ENCODE results near the gene CCL4L2. TPM values are rescaled to one million over a fixed set of nuclear protein-coding genes. Genes with fewer than 3 reads are reported as not detected.
A peak's percentile ranks its signal among the peaks of the same experiment; 100 is the strongest.
"Not testable (repeated sequence)": the region's sequence is repeated elsewhere in the genome, so short reads cannot be mapped to it uniquely, and the experiment has no call there.

Gene CCL4L2
- total and polyA plus RNA-seq, 7 experiments from 2014 or later: 5.3 to 10.0 (median 9.7) TPM; not detected in 4

DNA sequence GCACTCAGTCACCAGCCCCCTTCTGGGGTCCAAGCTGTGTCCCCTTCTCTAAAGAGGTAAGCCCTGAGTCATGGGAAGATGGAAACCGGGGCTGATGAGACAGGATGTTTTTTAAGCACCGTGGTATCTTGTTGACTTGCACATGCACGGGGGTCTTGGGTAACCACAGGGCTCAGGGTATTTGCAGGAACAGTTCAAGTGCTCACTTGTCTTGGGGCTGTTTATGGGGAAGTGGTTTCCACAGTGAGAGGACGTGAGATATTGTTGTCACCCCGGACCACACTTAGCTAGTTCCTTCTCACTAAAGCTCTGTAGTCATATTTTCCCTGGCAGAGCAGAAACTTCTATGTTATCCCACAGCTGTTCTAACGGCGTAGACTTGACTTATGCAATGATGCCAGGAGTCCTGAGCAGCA is 22.0 kb upstream of the CCL4L2 start:
- Histone ChIP-seq H3K36me3 (ENCODE audit: control insufficient read depth in 2 of 3, insufficient read depth in 3 of 3, low read length in 3 of 3) (no peaks in the 10 kb centered on the region), H3K27me3 (ENCODE audit: control insufficient read depth in 2 of 2, insufficient read depth in 2 of 2, low read length in 2 of 2) (no peaks in the 10 kb centered on the region), H3K4me1 (ENCODE audit: control insufficient read depth in 2 of 2, insufficient read depth in 2 of 2, low read length in 2 of 2) (peaks cover 0 to 73% of the 10 kb centered on the region in 2 donors), H3K27ac (ENCODE audit: low read depth, low read length) (no peak overlapping the region), H3K4me3 (ENCODE audit: low read length) (no peak overlapping the region), H3K9me3 (ENCODE audit: control insufficient read depth in 2 of 3, low read length in 3 of 3) (no peaks in the 10 kb centered on the region)
- no peak for DNase-seq
- intact Hi-C loops (cut with micrococcal nuclease): loop anchor here in 1 of 2 donors (10.0 kb wide), 1 partner anchor 74 kb away; no protein-coding TSS in a partner anchor
- ChIA-PET CTCF (no interaction called here), POLR2A (no interaction called here)
- Mint-ChIP-seq H3K36me3 (no peaks in the 10 kb centered on the region), H3K9me3 (peaks cover 0 to 2% (median 0%) of the 10 kb centered on the region in 11 donors), H3K27me3 (peaks cover 53 to 70% (median 58%) of the 10 kb centered on the region in 5 donors), H3K4me1 (peaks cover 0 to 33% (median 11%) of the 10 kb centered on the region in 7 donors), H3K4me3 (peak overlapping the region in 1 of 10 donors; percentile 8), H3K27ac (peak overlapping the region in 1 of 9 donors; percentile 63)
- ATAC-seq: peak; percentile 88

DNA sequence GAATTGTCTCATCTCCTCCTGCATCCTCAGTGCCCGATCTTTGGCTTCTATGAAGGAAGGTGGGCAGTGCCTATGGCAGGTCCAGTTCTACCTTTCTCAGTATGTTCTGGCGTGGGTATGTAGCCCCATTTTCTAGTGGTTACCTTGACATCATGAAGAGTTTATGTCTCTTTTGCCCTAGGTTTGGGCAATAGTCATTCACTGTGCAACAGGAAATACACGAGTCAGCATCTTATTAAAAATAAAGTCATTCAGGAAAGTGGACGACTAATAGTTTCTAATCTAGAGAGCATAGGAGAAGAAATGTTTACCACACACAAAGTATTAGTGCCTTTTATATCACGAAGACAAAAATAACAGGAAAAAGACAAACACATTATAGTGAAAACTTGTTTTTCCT is 20.9 kb upstream of the CCL4L2 start:
- peaks cover 0 to 73% of the 10 kb centered on the region in 2 donors for H3K4me1 ChIP-seq (ENCODE audit: control insufficient read depth in 2 of 2, insufficient read depth in 2 of 2, low read length in 2 of 2)

DNA sequence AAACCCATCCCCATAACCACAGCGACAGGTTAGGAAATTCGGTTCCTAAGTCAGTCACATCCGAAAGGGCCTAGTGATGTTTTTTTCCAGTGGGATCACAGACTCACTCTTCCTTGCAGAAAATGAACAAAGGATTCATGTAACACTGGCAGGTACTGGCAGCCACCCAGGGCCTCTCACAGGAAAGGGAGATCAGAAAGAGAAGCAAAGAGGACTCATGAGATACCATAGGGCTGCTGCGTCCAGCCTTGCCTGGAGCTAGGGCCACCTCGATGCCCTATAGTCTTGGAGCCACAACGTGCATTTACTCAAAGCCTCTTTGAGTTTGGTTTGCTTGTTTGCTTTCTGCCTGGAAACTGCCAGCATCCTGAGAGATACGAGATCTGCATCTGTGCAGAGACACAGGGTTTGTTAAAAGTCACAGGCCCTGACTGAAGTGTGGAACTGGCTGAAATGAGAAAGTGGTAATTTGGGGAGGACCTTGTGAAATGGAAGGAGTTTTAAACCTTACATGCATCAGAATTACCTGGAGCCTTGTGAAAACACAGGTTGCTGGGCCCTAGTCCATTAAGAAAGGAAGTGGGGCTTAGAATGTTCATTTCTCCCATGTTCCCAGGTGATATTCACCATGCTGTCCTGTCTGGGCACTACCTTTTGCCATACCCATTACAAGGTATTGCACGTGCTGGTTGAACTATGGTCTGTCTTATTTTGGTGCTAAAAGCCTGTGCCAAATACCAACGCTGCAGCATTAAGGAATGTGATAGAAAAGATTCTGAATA is 20.1 kb upstream of the CCL4L2 start:
- CTCF ChIA-PET; H3K9me3 Mint-ChIP-seq; intact Hi-C loops (cut with micrococcal nuclease); H3K36me3 ChIP-seq (ENCODE audit: control insufficient read depth in 2 of 3, insufficient read depth in 3 of 3, low read length in 3 of 3); H3K4me3 Mint-ChIP-seq; H3K9me3 ChIP-seq (ENCODE audit: control insufficient read depth in 2 of 3, low read length in 3 of 3); H3K27ac ChIP-seq (ENCODE audit: low read depth, low read length); H3K4me3 ChIP-seq (ENCODE audit: low read length); H3K27ac Mint-ChIP-seq; H3K27me3 ChIP-seq (ENCODE audit: control insufficient read depth in 2 of 2, insufficient read depth in 2 of 2, low read length in 2 of 2); ATAC-seq; POLR2A ChIA-PET; H3K36me3 Mint-ChIP-seq; DNase-seq: not testable (repeated sequence)
- H3K4me1 Mint-ChIP-seq: peaks cover 0 to 38% (median 11%) of the 10 kb centered on the region in 7 donors
- H3K4me1 ChIP-seq (ENCODE audit: control insufficient read depth in 2 of 2, insufficient read depth in 2 of 2, low read length in 2 of 2): peaks cover 0 to 74% of the 10 kb centered on the region in 2 donors
- H3K27me3 Mint-ChIP-seq: peaks cover 37 to 64% (median 49%) of the 10 kb centered on the region in 5 donors

More for the DNA sequence above, 20.9 kb upstream of the CCL4L2 start:
- H3K9me3 ChIP-seq (ENCODE audit: control insufficient read depth in 2 of 3, low read length in 3 of 3); CTCF ChIA-PET; H3K27ac ChIP-seq (ENCODE audit: low read depth, low read length); H3K36me3 ChIP-seq (ENCODE audit: control insufficient read depth in 2 of 3, insufficient read depth in 3 of 3, low read length in 3 of 3); DNase-seq; ATAC-seq; H3K27ac Mint-ChIP-seq; H3K36me3 Mint-ChIP-seq; H3K4me3 Mint-ChIP-seq; POLR2A ChIA-PET; H3K4me3 ChIP-seq (ENCODE audit: low read length); H3K9me3 Mint-ChIP-seq; H3K27me3 ChIP-seq (ENCODE audit: control insufficient read depth in 2 of 2, insufficient read depth in 2 of 2, low read length in 2 of 2): not testable (repeated sequence)
- Mint-ChIP-seq H3K4me1 (peaks cover 0 to 33% (median 11%) of the 10 kb centered on the region in 7 donors), H3K27me3 (peaks cover 44 to 67% (median 51%) of the 10 kb centered on the region in 5 donors)
- intact Hi-C loops (cut with micrococcal nuclease): loop anchor here in 1 of 2 donors (10.0 kb wide), 1 partner anchor 75 kb away; no protein-coding TSS in a partner anchor

DNA sequence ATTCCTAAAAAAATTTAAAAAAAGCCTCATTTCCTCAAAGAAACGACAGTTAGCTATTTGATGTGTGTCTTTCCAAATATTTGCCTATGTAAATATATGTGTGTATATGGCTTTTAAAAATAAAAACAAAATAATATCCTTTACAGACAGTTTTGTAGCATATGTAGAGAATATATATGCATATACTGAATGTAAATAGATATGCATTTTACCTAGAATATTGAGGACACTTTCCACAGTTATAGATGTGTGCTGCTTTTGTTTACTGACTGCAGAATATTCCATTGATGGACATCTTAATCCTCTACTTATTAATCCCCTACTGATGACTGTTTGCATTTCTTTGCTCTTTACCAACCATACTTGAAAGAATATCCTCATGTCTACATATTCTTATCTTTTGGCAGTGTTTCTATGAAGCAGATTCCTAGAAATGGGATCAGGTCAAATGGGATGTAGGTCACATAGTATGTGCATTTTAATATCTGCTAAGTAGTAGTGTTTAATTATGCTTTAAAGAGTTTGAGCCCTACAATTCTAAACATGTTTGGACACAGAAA is 17.6 kb upstream of the CCL4L2 start:
- H3K27me3 ChIP-seq (ENCODE audit: control insufficient read depth in 2 of 2, insufficient read depth in 2 of 2, low read length in 2 of 2): no peaks in the 10 kb centered on the region
- H3K27me3 Mint-ChIP-seq: peaks cover 24 to 50% (median 39%) of the 10 kb centered on the region in 5 donors
- H3K9me3 ChIP-seq (ENCODE audit: control insufficient read depth in 2 of 3, low read length in 3 of 3): no peaks in the 10 kb centered on the region
- ChIA-PET POLR2A (no interaction called here), CTCF (no interaction called here)
- no peak overlapping the region for H3K4me3 ChIP-seq (ENCODE audit: low read length)
- H3K4me1 Mint-ChIP-seq: peaks cover 0 to 42% (median 11%) of the 10 kb centered on the region in 7 donors
- no peaks in the 10 kb centered on the region for H3K36me3 ChIP-seq (ENCODE audit: control insufficient read depth in 2 of 3, insufficient read depth in 3 of 3, low read length in 3 of 3)
- peaks cover 0 to 2% (median 0%) of the 10 kb centered on the region in 11 donors for H3K9me3 Mint-ChIP-seq
- H3K36me3 Mint-ChIP-seq: no peaks in the 10 kb centered on the region
- H3K4me1 ChIP-seq (ENCODE audit: control insufficient read depth in 2 of 2, insufficient read depth in 2 of 2, low read length in 2 of 2): peaks cover 0 to 72% of the 10 kb centered on the region in 2 donors
- H3K4me3 Mint-ChIP-seq: no peak overlapping the region
- intact Hi-C loops (cut with micrococcal nuclease): no loop called here
- H3K27ac Mint-ChIP-seq: no peak overlapping the region
- ATAC-seq (no peak), DNase-seq (no peak)
- H3K27ac ChIP-seq (ENCODE audit: low read depth, low read length): no peak overlapping the region

DNA sequence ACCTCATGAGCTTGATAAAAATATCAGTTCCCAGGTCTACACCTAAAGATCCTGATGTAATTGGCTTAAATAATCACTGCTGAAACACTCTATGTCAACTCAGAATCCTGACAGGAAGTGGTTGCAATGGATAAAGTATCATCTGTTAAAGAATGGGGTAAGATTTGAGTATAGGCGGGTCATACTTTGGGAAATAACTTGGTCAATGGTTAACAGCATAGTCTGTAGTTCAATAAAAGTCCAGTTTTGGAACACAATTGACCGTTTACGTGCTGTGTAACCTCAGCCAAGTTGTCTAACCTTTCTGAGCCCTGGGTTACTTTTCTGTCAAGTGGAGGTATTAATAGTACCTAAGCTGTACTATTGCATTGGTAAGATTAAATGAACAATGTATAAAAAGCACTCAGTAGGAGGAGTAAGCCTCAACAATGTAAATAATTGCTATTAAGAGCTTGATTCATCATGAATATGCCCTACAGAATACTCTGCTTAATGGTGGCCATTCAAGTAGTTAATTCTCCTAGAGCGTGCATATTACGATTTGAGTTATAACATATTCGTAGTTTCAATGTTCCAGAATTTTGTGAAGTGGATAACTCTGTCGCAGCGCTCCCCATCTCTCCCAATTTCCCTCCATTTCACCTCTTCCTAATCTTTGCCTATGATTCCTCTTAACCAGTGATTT is 16.6 kb upstream of the CCL4L2 start:
- H3K9me3 ChIP-seq (ENCODE audit: control insufficient read depth in 2 of 3, low read length in 3 of 3); H3K27ac ChIP-seq (ENCODE audit: low read depth, low read length); H3K9me3 Mint-ChIP-seq; H3K4me3 Mint-ChIP-seq; POLR2A ChIA-PET; H3K36me3 ChIP-seq (ENCODE audit: control insufficient read depth in 2 of 3, insufficient read depth in 3 of 3, low read length in 3 of 3); ATAC-seq; H3K36me3 Mint-ChIP-seq; intact Hi-C loops (cut with micrococcal nuclease); CTCF ChIA-PET; H3K27me3 ChIP-seq (ENCODE audit: control insufficient read depth in 2 of 2, insufficient read depth in 2 of 2, low read length in 2 of 2); DNase-seq; H3K4me3 ChIP-seq (ENCODE audit: low read length); H3K27ac Mint-ChIP-seq: not testable (repeated sequence)
- H3K27me3 Mint-ChIP-seq: peaks cover 26 to 49% (median 42%) of the 10 kb centered on the region in 5 donors
- peaks cover 0 to 49% (median 11%) of the 10 kb centered on the region in 7 donors for H3K4me1 Mint-ChIP-seq
- peaks cover 0 to 77% of the 10 kb centered on the region in 2 donors for H3K4me1 ChIP-seq (ENCODE audit: control insufficient read depth in 2 of 2, insufficient read depth in 2 of 2, low read length in 2 of 2)

DNA sequence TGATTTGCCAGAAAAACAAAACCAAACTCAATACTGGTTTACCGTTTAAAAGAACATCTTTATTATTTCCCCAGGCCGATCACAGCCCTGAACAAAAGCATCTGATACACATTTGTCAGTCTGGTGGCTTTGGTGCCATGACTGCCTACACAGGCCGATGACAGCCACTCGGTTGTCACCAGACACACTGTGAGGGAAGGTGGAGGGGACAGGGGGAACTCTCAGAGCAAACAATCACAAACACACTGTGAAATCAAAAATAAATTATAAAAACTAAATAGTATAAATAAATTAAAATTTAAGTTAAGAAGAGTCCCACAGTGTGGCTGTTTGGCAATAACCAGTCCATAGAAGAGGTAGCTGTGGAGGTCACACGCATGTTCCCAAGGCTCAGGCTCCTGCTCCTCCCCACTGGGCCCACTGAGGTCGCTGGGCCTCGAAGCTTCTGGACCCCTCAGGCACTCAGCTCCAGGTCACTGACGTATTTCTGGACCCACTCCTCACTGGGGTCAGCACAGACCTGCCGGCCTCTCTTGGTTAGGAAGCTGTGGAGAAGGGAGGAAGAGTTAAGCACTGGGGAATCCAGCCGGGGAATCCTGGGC is 15.9 kb upstream of the CCL4L2 start:
- H3K27me3 ChIP-seq (ENCODE audit: control insufficient read depth in 2 of 2, insufficient read depth in 2 of 2, low read length in 2 of 2); H3K9me3 ChIP-seq (ENCODE audit: control insufficient read depth in 2 of 3, low read length in 3 of 3); H3K9me3 Mint-ChIP-seq; intact Hi-C loops (cut with micrococcal nuclease); H3K36me3 Mint-ChIP-seq; H3K27ac ChIP-seq (ENCODE audit: low read depth, low read length); H3K4me3 ChIP-seq (ENCODE audit: low read length); DNase-seq; CTCF ChIA-PET; H3K27ac Mint-ChIP-seq; H3K36me3 ChIP-seq (ENCODE audit: control insufficient read depth in 2 of 3, insufficient read depth in 3 of 3, low read length in 3 of 3); ATAC-seq; H3K4me3 Mint-ChIP-seq; POLR2A ChIA-PET: not testable (repeated sequence)
- peaks cover 0 to 70% of the 10 kb centered on the region in 2 donors for H3K4me1 ChIP-seq (ENCODE audit: control insufficient read depth in 2 of 2, insufficient read depth in 2 of 2, low read length in 2 of 2)
- peaks cover 26 to 47% (median 42%) of the 10 kb centered on the region in 5 donors for H3K27me3 Mint-ChIP-seq
- peaks cover 0 to 47% (median 11%) of the 10 kb centered on the region in 7 donors for H3K4me1 Mint-ChIP-seq
